NOMO-1 treated with dmso at 0.1 percent for 144 hours (cell line): Measurements from ENCODE around the gene FOXL2.
A peak's percentile ranks its signal among the peaks of the same experiment; 100 is the strongest.
"Not testable (repeated sequence)": the region's sequence is repeated elsewhere in the genome, so short reads cannot be mapped to it uniquely, and the experiment has no call there.

Experiments used
- DNase-seq: peaks from one replicate; lab custom pipeline; 2025; ENCODE audit not compliant: unreplicated experiment; lab: John Stamatoyannopoulos, UW

FOXL2 gene

GRCh38 chr3:138933981-138934691 lies 12.8 kb downstream of the FOXL2 start:
- no peak for DNase-seq

GRCh38 chr3:138933068-138933668 lies 13.8 kb downstream of the FOXL2 start:
- no peak for DNase-seq

- no peak for DNase-seq
Observed at GRCh38 chr3:138928727-138929372, 18.1 kb downstream of the FOXL2 start.

DNA sequence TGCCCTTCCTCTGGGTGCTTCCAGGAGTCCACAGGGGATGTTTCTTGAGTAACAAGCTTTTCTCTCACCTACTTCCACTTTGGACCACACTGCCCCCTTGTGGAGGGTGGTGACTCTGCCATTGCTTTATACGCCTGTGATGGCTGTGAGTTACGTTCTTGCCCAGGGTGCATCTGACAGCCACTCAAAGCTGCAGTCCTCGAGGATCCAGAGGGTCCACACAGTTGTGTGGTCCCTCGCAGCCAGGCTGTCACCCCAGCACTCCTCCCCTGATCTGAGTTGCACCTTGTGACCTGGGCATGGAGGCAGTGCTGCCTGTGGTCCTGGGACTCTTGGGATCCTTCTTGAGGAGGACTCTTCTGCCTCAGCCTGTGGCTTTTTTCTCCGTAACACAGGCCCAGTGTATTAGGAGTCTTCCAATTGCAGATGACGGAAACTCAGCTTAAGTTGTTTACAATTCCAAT lies 23.4 kb downstream of the FOXL2 start:
- DNase-seq: peak; percentile 76

DNA sequence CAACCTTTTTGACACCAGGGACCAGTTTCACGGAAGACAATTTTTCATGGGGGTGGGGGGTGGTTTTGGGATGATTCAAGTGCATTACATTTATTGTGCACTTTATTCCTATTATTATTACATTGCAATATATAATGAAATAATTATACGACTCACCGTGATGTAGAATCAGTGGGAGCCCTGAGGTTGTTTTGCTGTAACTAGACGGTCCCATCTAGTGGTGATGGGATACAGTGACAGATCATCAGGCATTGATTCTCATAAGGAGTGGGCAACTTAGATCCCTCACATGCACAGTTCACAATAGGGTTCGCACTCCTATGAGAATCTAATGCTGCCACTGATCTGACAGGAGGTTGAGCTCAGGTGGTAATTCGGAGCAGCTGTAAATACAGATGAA lies 24.5 kb downstream of the FOXL2 start:
- DNase-seq: not testable (repeated sequence)

GRCh38 chr3:138921316-138922292 lies 25.3 kb downstream of the FOXL2 start:
- DNase-seq: no peak

DNA sequence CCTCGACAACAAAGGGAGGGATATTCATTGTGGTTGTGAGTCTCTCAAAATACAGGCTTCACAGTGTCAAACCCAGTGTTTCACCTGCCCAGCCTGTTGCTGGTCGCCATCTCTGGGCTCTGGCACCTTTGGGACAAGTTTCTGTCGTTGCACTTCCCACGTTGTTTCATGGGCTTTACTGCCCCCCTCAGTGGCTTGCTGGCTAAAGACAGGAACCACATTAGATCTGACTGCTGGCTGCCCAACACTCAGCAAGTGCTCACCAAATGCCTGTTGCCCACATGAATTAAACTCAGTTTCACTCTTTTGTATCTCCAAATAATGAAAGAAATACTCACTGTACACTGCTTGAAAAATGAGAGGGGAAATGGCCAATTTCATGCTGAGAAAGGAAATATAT lies 27.6 kb downstream of the FOXL2 start:
- DNase-seq: no peak

GRCh38 chr3:138916824-138917223 lies 30.1 kb downstream of the FOXL2 start:
- DNase-seq: no peak

DNA sequence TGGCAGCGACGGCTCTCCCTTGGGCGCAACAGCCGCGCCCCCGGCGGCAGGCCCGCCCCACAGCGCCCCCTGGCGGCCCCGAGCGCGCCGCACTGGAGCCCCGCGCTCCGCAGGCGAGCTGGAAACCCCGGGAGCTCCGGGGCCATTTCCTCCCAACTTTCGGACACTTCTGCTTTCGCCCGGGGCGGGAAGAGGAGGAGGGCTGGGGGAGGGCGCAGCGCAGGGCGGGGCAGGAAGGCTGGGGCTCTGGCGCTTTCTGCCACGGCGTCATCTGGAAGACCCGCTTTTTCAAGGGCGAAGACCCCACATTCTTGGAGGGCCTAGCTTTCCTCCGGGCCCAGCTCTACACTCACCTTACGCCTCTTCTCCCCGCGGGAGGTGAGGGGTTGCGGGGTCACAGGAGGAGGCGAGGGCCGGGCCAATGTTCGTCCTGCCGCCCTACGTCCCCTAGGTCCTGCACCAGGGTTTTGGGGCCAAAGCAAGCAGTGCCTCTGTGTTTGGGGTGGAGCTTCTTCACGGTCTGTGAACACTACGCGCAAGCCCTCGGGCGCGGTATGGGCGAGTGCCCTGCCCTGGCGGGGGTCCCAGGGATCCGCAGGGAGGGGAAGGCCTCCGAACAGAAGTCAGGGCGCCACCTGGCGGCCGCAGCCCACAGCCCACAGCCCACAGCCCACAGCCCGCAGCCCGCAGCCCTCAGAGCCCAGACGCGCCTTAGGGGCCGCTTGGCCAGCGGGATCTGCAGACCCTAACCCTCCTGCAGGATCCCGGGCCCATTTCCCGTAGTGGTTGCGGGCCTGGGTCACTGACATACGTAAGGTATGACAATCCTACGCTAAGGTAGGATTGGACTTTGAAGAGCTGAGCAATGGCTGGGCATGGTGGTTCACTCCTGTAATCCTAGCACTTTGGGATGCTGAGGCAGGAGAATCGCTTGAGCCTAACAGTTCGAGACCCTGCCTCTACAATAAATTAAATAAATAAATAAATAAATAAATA lies 31.1 kb downstream of the FOXL2 start:
- peak; percentile 95 for DNase-seq

DNA sequence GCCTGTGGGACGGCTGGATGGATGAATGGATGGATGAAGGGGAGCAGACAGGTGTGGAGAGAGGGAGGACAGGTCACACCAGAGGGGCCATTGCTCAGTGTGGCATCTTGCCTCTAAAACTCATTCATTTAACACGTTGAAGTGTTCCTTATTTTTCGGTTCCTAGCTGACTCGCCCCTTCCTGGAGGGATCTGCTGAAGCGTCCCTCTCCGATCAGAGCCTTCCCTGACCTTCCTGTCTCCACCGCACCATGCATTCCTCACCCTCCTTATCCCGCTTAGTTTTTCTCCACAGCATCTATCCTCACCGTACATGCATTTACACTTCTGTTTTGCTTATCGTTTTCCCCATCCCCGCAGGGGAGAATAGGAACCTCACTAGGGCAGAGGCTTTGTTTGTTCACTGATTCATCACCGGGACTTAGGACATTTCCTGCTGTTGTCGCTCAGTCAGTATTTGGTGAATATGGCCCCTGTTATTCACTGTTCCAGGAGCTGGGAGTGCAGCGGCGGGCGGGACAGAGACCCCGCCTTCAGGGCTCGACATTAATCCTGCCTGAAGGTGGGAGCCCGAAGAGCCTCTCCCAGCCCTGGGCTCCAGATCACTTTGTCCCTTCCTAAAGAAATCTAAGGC lies 32.0 kb downstream of the FOXL2 start:
- DNase-seq: peak; percentile 89

DNA sequence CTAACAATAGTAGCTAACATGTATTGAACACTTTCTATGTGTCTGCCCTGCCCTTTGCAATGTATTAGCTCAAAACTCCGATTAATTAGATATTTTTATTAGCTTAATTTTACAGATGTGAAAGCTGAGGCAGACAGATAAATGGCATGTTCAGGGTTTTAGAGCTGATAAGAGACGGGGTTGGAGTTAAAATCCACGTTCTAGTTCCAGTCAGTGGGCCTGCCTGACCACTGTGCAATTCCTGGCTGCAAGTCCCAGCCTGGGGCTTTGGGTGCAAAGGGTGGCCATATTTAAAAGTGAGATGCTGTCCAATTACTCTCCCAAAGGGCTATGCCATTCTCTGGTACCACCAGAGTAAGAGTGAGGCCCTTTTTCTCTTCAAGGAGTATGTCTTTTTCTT lies 33.2 kb downstream of the FOXL2 start:
- no peak for DNase-seq

DNA sequence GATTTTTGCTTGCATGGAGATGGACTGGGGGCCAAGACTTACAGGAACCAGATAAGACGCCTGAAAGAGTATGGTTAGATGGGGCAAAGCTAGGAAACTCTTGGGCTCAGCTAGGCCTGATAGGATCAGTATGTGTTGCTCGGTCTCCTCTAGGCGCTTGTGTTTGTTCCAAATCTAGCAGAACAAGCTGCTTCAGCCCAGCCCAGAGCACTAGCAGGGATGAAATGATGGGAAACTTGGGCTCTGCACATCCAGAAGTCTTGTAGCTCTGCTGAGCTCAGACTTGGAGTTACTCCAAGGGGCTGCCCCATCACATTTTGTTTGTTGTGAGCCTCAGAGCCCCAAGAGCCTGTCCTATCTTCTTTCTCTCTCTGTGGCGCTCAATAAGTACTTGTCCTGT lies 34.7 kb downstream of the FOXL2 start:
- no peak for DNase-seq

DNA sequence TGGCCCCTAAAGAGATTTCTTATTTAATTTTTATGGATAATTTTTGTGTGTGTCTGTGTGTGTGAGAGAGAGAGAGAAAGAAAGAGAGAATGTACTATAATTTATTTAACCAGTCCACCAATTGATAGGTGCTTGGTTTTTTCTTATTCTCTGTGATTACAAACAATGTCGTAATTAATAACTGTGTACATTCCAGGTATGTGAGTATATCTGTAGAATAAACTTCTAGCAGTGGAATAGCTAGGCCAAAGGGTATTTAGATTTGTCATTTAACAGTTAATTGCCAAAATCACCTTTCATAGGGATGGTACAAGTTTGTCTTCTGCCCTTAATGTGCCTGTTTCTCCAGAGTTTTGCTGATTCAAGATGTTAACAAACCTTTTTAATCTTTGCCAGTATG lies 35.3 kb downstream of the FOXL2 start:
- no peak for DNase-seq

GRCh38 chr3:138909904-138910303 lies 37.0 kb downstream of the FOXL2 start:
- DNase-seq: no peak

DNA sequence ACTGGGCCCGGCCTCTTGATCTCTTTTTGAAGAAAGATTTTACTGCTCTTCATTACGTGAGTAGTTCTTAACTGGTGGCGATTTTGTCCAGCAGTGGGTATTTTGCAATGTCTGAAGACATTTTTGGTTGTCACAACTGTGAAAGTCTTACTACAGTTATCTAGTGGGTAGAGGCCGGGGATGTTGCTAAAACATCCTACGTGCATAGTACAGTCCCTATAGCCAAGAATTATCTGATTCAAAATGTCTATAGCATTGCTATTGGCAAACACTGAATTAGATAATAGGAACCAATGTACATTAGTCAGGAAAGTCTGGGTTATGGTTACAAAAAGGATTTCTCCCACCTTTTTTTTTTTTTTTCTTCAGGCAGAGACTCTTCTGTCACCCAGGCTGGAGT lies 38.1 kb downstream of the FOXL2 start:
- peak; percentile 31 for DNase-seq

DNA sequence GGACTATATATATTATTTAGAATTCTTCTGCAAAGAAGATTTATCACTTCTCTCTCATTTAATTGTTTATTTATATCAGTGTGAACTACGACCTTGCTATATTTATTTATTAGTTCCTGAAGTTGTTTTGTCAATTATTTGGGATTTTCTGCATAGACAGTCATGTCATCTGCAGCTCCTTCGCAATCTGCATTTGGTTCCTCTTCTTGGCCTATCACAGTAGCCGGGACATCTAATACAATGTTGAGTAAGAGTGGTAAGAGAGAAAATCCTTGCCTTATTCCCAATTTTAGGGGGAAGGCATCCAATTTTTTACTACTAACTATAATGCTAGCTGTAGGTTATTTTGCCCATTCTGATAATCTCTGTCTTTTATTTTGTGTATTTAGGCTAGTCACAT lies 39.4 kb downstream of the FOXL2 start:
- peak; percentile 33 for DNase-seq

GRCh38 chr3:138902171-138902570 lies 44.8 kb downstream of the FOXL2 start:
- DNase-seq: no peak

DNA sequence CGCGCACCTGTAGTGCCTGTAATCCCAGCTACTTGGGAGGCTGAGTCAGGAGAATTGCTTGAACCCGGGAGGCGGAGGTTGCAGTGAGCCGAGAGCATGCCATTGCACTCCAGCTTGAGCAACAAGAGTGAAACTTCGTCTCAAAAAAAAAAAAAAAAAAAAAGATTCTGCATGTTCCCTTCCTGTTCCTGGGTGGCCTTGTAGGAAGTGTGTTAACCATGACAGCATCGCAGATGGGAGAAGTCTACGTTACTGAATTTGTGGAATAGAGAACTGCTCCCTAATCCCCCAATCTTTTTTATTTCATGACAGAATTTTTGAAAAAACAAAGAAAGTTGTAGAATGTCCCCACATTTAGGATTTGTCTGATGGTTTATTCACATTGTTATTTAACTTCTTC lies 45.4 kb downstream of the FOXL2 start:
- DNase-seq: no peak

- DNase-seq: no peak
Observed at GRCh38 chr3:138899351-138899991, 47.5 kb downstream of the FOXL2 start.
